ENCODE data around the gene LIN9. TPM values are rescaled to one million over a fixed set of nuclear protein-coding genes. Genes with fewer than 3 reads are reported as not detected.
A peak's percentile ranks its signal among the peaks of the same experiment; 100 is the strongest.

Gene LIN9, protein sequence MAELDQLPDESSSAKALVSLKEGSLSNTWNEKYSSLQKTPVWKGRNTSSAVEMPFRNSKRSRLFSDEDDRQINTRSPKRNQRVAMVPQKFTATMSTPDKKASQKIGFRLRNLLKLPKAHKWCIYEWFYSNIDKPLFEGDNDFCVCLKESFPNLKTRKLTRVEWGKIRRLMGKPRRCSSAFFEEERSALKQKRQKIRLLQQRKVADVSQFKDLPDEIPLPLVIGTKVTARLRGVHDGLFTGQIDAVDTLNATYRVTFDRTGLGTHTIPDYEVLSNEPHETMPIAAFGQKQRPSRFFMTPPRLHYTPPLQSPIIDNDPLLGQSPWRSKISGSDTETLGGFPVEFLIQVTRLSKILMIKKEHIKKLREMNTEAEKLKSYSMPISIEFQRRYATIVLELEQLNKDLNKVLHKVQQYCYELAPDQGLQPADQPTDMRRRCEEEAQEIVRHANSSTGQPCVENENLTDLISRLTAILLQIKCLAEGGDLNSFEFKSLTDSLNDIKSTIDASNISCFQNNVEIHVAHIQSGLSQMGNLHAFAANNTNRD
- 1 to 10 TPM; 1.9 to 5.6 (median 2.6) TPM for total RNA-seq

DNA sequence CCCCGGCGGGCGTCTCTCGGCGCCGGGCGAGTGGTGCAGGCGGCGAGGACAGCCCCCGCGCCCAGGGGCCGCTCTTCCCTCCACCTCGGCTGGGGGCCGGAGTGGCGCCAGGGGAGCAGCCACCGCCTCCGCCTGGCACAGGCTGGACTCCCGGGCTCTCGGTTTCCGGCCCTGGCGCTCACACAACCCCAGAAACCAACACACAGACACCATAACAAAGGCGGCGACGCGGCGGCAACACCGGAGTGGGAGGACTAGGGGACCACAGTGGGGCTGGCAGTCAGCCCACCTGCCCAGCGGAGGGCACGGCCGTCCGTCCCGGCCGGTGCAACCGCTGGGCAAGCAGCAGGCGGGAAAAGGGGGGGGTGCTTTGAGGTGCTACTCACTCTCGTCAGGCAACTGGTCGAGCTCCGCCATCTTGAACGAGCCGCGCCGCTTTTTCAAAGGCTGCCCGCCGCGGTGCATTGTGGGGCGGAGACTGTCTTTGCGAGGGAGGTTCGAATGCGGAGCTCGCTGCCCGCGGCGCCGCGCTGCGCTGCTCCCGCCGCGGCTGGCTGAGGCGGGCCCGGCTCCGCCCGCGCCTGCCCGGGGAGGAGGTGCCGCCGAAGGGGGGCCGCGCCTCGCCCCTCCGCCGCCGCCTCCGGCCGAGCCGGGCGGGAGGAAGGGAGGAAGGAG, at the start of gene LIN9:
LIN9 (minus strand) TSS at position 442 of the 675 bp plus-strand sequence; CDS start at position 417, 25 bp downstream.
- Histone ChIP-seq H3K36me3 (no peaks in the 10 kb centered on the region), H3K4me1 (no peaks in the 10 kb centered on the region), H3K27ac (peak within 1 kb of the TSS; percentile 45 to 48), H3K9me3 (no peaks in the 10 kb centered on the region), H3K4me3 (peak within 1 kb of the TSS; percentile 73 to 99 (median 81)), H3K27me3 (no peaks in the 10 kb centered on the region)
- intact Hi-C loops (cut with DNase I; ENCODE audit: low total_unique reads) = no loop called here
- DNase-seq (ENCODE audit: low spot score in 2 of 2) = peak; percentile 76 to 85
- TF ChIP-seq POLR2A (IDR thresholded peaks at IDR 0.05) = no peak
- TF ChIP-seq, protein P1, sequence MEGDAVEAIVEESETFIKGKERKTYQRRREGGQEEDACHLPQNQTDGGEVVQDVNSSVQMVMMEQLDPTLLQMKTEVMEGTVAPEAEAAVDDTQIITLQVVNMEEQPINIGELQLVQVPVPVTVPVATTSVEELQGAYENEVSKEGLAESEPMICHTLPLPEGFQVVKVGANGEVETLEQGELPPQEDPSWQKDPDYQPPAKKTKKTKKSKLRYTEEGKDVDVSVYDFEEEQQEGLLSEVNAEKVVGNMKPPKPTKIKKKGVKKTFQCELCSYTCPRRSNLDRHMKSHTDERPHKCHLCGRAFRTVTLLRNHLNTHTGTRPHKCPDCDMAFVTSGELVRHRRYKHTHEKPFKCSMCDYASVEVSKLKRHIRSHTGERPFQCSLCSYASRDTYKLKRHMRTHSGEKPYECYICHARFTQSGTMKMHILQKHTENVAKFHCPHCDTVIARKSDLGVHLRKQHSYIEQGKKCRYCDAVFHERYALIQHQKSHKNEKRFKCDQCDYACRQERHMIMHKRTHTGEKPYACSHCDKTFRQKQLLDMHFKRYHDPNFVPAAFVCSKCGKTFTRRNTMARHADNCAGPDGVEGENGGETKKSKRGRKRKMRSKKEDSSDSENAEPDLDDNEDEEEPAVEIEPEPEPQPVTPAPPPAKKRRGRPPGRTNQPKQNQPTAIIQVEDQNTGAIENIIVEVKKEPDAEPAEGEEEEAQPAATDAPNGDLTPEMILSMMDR (IDR thresholded peaks at IDR 0.05) = no peak
- no peak for TF ChIP-seq POLR2AphosphoS5 (IDR thresholded peaks at IDR 0.05)

DNA sequence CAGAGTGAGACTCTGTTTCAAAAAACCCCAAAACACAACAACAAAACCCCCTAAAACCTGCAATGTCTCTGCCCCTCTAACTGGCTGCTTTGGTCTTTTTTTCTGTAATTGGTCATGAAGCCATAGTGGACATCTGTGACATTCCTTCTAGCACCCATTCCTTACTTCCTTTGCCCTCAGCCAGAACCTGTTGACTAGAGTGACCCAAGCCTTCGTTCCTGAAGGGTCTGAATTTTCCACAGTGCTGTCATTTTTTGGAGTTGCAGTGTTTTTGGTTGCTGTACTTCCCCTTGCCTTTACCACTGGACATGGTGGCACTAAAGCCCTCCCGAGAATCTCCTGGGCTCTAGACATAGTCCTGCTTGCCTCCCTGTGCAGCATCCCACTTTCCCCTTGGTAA, 48.5 kb upstream of the LIN9 start:
- no peaks in the 10 kb centered on the region for H3K9me3 ChIP-seq
- TF ChIP-seq POLR2AphosphoS5 (IDR thresholded peaks at IDR 0.05) = no peak
- TF ChIP-seq, protein P1 (IDR thresholded peaks at IDR 0.05) = no peak
- TF ChIP-seq POLR2A (IDR thresholded peaks at IDR 0.05) = no peak
- no peak overlapping the region for H3K27ac ChIP-seq
- no peak for DNase-seq (ENCODE audit: low spot score in 2 of 2)
- no peak overlapping the region for H3K4me3 ChIP-seq
- intact Hi-C loops (cut with DNase I; ENCODE audit: low total_unique reads) = no loop called here
- no peaks in the 10 kb centered on the region for H3K27me3 ChIP-seq
- H3K36me3 ChIP-seq = peaks cover 4% of the 10 kb centered on the region
- no peaks in the 10 kb centered on the region for H3K4me1 ChIP-seq

DNA sequence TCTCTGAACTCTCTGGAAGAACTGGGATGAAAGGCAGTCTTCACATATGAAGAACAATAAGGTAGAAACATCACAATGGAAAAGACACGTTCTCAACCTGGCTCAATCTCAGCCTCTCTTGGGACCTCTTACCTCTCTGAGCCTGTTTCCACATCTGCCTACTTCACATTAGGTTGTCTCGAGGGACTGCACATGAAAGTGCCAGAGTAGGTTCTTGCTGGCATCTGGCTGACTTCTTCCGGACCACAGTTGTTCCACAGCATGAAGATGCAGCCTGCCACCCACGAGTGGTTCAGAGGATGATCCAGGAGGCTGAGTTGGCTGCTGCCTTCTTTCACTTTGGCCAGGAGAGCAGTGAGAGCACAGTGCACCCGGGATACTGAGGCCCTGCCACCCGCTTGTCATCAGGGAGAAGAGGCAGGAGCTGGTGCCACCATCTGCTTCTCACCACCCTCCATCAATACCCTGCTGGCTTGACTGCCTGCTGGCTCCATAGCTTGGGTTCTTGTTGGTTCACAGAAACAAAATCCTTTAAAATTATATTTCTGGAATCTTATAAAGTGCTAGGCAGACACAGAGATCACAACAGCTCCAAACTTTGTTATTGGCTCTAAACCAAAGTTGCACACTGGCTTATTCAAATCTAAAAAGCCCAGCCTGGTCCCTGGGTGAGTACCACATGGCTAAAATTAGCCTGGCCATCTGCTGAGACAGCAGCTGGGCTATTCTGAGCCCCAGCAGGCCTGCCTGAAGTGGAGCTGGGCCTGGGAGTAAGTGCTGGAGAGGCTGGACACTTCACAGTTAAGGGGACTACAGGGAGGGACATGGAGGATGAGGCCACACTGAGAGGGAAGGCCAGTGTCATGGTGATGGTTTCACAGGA, 46.9 kb upstream of the LIN9 start:
- H3K27ac ChIP-seq = no peak overlapping the region

DNA sequence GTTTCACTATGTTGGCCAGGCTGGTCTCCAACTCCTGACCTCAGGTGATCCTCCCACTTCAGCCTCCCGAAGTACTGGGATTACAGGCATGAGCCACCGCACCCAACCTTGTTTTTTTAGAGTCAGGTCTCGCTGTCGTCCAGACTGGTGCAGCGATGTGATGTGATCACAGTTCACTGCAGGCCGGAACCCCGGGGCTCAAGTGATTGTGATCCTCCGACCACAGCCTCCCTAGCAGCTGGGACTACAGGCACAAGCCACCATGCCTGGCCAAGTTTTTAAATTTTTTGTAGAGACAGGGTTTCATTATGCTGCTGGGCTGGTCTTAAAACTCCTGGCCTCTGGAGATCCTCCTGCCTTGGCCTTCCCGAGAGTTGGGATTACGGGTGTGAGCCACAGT, 46.1 kb upstream of the LIN9 start:
- Histone ChIP-seq H3K27me3 (no peaks in the 10 kb centered on the region), H3K4me3 (no peak overlapping the region), H3K9me3 (no peaks in the 10 kb centered on the region), H3K36me3 (no peaks in the 10 kb centered on the region), H3K4me1 (no peaks in the 10 kb centered on the region), H3K27ac (no peak overlapping the region)
- DNase-seq (ENCODE audit: low spot score in 2 of 2) = no peak
- TF ChIP-seq POLR2AphosphoS5 (IDR thresholded peaks at IDR 0.05) (no peak), POLR2A (IDR thresholded peaks at IDR 0.05) (no peak)
- TF ChIP-seq, protein P1 (IDR thresholded peaks at IDR 0.05) = no peak
- intact Hi-C loops (cut with DNase I; ENCODE audit: low total_unique reads) = no loop called here

More for the DNA sequence above, 46.9 kb upstream of the LIN9 start:
- intact Hi-C loops (cut with DNase I; ENCODE audit: low total_unique reads) = no loop called here
- DNase-seq (ENCODE audit: low spot score in 2 of 2) = no peak
- no peak for TF ChIP-seq POLR2A (IDR thresholded peaks at IDR 0.05)
- TF ChIP-seq, protein P1 (IDR thresholded peaks at IDR 0.05) = no peak
- TF ChIP-seq POLR2AphosphoS5 (IDR thresholded peaks at IDR 0.05) = no peak
- H3K36me3 ChIP-seq = no peaks in the 10 kb centered on the region
- H3K27me3 ChIP-seq = no peaks in the 10 kb centered on the region
- no peaks in the 10 kb centered on the region for H3K4me1 ChIP-seq
- H3K4me3 ChIP-seq = no peak overlapping the region
- H3K9me3 ChIP-seq = no peaks in the 10 kb centered on the region
